HT-29 (cell line): Measurements from ENCODE around the gene RBFA. TPM values are rescaled to one million over a fixed set of nuclear protein-coding genes. Genes with fewer than 3 reads are reported as not detected.

Source experiments
- DNase-seq: peaks from one replicate; pipeline ENCODE4 v3.0.0-alpha.2; 2015; ENCODE audit warnings: low spot score
- total RNA-seq: library from RNA; depleted of rRNA; stranded (reverse); fragments of >200 nt; shearing (Covaris generic); gene quantifications from 2 replicates; pipeline ENCODE4 v1.2.3, GENCODE V29; 2014; rRNA removed

Gene RBFA
- total RNA-seq, 1 experiment from 2014 or later: 20.2 TPM

DNA sequence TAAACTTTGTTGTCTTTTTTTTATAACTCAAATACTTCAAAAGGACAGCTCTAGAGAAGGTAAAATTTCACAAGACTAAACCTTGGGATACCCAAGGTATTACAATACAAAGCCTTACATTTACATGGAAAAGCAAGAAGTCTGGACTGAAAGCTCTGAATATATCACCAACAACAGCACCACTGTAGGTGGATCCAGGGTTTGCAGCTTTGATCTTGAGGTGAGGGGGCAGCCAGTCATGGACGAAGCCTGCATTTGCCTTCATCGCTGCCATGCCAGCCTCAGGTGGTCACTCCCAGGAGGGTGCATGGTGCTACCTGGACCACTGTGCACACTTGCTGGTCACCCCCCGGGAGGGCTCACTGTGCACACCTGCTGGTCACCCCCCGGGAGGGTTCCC lies 36.6 kb downstream of the RBFA start:
- DNase-seq: no peak

DNA sequence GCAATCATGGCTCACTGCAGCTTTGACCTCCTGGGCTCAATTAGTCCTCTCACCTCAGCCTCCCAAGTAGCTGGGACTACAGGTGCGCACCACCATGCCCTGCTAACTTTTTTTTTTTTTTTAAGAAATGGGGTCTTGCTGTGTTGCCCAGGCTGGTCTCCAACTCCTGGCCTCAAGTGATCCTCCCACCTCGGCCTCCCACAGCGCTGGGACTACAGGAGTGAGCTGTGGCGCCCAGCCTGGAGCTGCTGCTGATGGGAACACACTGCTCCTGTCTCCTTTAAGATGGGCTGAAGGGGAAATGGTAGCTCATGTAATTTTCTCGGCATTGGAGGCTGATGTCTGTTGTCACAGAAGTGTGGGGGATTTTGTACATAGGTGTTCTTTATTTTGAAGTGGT lies 39.9 kb downstream of the RBFA start:
- no peak for DNase-seq

DNA sequence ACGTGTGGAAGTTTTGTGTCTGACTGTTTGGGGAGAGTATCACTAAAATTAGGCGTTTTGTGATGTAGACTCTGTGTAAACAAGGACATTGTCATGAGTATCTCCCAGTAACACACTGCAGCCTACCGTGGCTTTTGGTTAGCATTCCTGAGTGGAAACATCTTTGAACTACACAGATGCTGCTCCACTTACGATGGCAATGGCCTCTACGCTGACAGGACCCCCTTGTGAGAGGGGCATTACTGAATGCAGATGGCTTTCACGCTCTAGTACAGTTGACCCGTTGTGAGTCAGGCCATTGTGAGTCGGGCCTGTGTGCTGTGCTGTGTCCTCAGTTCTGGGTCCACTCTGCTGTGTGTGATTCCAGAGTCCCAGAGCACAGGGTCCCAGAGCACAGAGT lies 40.5 kb downstream of the RBFA start:
- no peak for DNase-seq

DNA sequence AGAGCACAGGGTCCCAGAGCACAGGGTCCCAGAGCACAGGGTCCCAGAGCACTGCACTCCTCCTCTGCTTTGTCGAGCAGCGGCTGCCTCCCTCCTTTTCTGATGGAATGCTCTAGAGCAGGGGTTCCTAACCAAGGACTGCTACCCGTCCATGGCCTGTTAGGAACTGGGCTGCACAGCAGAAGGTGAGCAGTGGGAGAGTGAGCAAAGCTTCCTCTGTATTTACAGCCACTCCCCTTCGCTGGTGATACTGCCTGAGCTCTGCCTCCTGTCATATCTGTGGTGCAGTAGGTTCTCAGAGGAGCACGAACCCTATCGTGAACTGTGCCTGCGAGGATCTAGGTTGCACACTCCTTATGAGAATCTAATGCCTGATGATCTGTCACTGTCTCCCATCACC lies 41.7 kb downstream of the RBFA start:
- DNase-seq: no peak

DNA sequence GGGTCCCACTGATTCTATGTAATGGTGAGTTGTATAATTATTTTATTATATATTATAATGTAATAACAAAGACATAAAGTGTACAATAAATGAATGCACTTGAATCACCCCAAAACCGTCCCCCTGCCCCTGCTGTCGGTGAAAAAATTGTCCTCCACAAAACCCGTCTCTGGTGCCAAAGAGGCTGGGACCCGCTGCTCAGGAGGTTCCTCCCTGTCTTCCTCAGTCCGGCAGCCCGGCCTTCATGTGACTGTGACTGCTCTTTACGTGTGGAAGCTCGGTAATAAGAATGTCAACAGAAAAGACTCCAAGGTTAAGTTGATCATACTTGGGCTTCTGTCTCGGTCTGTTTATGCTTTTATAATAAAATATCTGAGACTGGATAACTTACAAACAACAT lies 42.1 kb downstream of the RBFA start:
- DNase-seq: no peak

DNA sequence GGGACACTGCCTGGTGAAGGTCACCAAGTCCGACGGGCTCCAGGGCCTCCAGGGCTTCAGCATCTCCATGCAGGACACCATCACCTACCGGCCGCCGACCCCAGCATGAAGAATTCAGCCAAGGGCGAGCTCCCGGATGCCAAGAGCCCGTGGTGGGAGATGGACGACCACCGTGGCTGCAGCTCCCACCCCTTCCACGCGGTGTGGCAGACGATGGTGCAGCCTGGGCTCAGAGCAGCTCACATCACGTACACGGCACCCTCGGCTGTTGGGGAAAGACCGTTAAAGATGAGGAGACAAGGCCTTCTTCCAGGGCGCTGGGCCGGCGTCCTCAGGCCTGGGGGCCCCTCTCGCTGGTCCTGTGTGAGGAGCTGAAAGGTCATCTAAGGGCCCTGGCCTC lies 43.6 kb downstream of the RBFA start:
- DNase-seq: no peak

Other genes with a start within 250 kb of the RBFA start
- gene KCNG2, start 236.5 kb upstream of the RBFA start, total RNA-seq: not detected in 2 replicates
- gene SLC66A2, start 82.8 kb upstream of the RBFA start, total RNA-seq: 37.4 and 41.9 TPM in 2 replicates
- gene HSBP1L1, start 69.8 kb upstream of the RBFA start, total RNA-seq: 38.3 and 43.6 TPM in 2 replicates
- gene TXNL4A, start 45.9 kb upstream of the RBFA start, total RNA-seq: 63.4 and 70.8 TPM in 2 replicates
- 14.8 and 17.3 TPM in 2 replicates for gene ADNP2, start 74.8 kb downstream of the RBFA start, total RNA-seq
- 0.18 and 0.20 TPM in 2 replicates for gene PARD6G, start 213.1 kb downstream of the RBFA start, total RNA-seq